NCI-H524 (cell line): ENCODE measurements around the gene NADK2.
A peak's percentile ranks its signal among the peaks of the same experiment; 100 is the strongest.

ENCODE experiments used
- DNase-seq, 2 experiments: peaks; one replicate each; lab custom pipeline; 2025; lab: John Stamatoyannopoulos, UW

Gene NADK2

GRCh38 chr5:36162810-36163486 lies 78.8 kb downstream of the NADK2 start:
- no peak for DNase-seq

GRCh38 chr5:36161361-36161760 lies 80.4 kb downstream of the NADK2 start:
- DNase-seq = no peak

- no peak for DNase-seq
These were observed 81.1 kb downstream of the NADK2 start for GRCh38 chr5:36160617-36161016.

- peak; percentile 97 to 99 for DNase-seq
These were observed 83.6 kb downstream of the NADK2 start for GRCh38 chr5:36158144-36158543.

GRCh38 chr5:36156619-36157018 lies 85.1 kb downstream of the NADK2 start:
- DNase-seq = no peak

GRCh38 chr5:36156121-36156601 lies 85.6 kb downstream of the NADK2 start:
- peak; percentile 99 to 100 for DNase-seq

GRCh38 chr5:36155291-36155690 lies 86.4 kb downstream of the NADK2 start:
- DNase-seq = peak in 1 of 2 experiments; percentile 59

GRCh38 chr5:36153726-36154125 lies 88.0 kb downstream of the NADK2 start:
- no peak for DNase-seq

GRCh38 chr5:36153298-36153677 lies 88.4 kb downstream of the NADK2 start:
- no peak for DNase-seq

- DNase-seq = peak; percentile 27 to 46
These were observed 89.1 kb downstream of the NADK2 start for GRCh38 chr5:36152324-36153297.

- DNase-seq = peak; percentile 98 to 99
These were observed 90.0 kb downstream of the NADK2 start, which contains the start of the genes LMBRD2 and SKP2 for GRCh38 chr5:36151434-36152323. TSS of gene LMBRD2 (minus strand) at chr5:36151887. CDS start at chr5:36143349, 8,538 bp downstream. TSS of gene SKP2 (plus strand) at chr5:36152111. CDS start at chr5:36152263, 152 bp downstream.

GRCh38 chr5:36150676-36151433 lies 90.9 kb downstream of the NADK2 start:
- peak; percentile 32 to 54 for DNase-seq

GRCh38 chr5:36147681-36148080 lies 94.0 kb downstream of the NADK2 start:
- no peak for DNase-seq

GRCh38 chr5:36146390-36146789 lies 95.3 kb downstream of the NADK2 start:
- no peak for DNase-seq

GRCh38 chr5:36145311-36145710 lies 96.4 kb downstream of the NADK2 start:
- no peak for DNase-seq
